Neural progenitor cell (in vitro differentiated cells): ENCODE results near the gene FHOD3. TPM values are rescaled to one million over a fixed set of nuclear protein-coding genes. Genes with fewer than 3 reads are reported as not detected.

Experiments used
- DNase-seq: peaks from one replicate; pipeline ENCODE4 v3.0.0-alpha.2; 2016; ENCODE audit warnings: low spot score
- H2AFZ ChIP-seq: fragments of 200-600 bp; sonication (generic); replicated peaks from 2 replicates; pipeline ENCODE4 v1.6.1; 2016; ENCODE audit warnings: antibody characterized with exemption
- H3F3A ChIP-seq: fragments of 200-600 bp; sonication (generic); 2 replicates; pipeline ENCODE4 v1.6.1; 2016; ENCODE audit warnings: antibody characterized with exemption, low read depth
- H3K27ac ChIP-seq: fragments of 200-600 bp; sonication (generic); 2 replicates; pipeline ENCODE4 v1.5.1; 2016; ENCODE audit warnings: mild to moderate bottlenecking
- H3K27me3 ChIP-seq: fragments of 200-600 bp; sonication (generic); 2 replicates; pipeline ENCODE4 v1.6.1; 2016; ENCODE audit warnings: mild to moderate bottlenecking, moderate library complexity
- H3K36me3 ChIP-seq: fragments of 200-600 bp; sonication (generic); 2 replicates; pipeline ENCODE4 v1.5.1; 2016
- H3K4me1 ChIP-seq: fragments of 200-600 bp; sonication (generic); 2 replicates; pipeline ENCODE4 v1.6.1; 2016; ENCODE audit warnings: mixed run types
- H3K4me2 ChIP-seq: fragments of 200-600 bp; sonication (generic); 2 replicates; pipeline ENCODE4 v1.6.1; 2016
- H3K4me3 ChIP-seq: fragments of 200-600 bp; sonication (generic); 2 replicates; pipeline ENCODE4 v1.5.1; 2016
- H3K79me2 ChIP-seq: fragments of 200-600 bp; sonication (generic); 2 replicates; pipeline ENCODE4 v1.6.1; 2016; ENCODE audit warnings: low read depth
- H3K9ac ChIP-seq: fragments of 200-600 bp; sonication (generic); 2 replicates; pipeline ENCODE4 v1.6.1; 2016
- H3K9me3 ChIP-seq: fragments of 200-600 bp; sonication (generic); 2 replicates; pipeline ENCODE4 v1.5.1; 2016; ENCODE audit warnings: low read depth
- H4K20me1 ChIP-seq: fragments of 200-600 bp; sonication (generic); 2 replicates; pipeline ENCODE4 v1.6.1; 2016; ENCODE audit warnings: low read depth
- H3K27ac Mint-ChIP-seq: 3 replicates; pipeline ENCODE4 v1.8.0; 2021; ENCODE audit warnings: mixed read lengths
- H3K27me3 Mint-ChIP-seq: 2 replicates; pipeline ENCODE4 v1.8.0; 2022; ENCODE audit warnings: low read depth, mild to moderate bottlenecking, inconsistent platforms, moderate library complexity, mixed read lengths; ENCODE audit not compliant: insufficient read depth
- H3K36me3 Mint-ChIP-seq: 3 replicates; pipeline ENCODE4 v1.8.0; 2021; ENCODE audit warnings: mixed read lengths
- H3K4me1 Mint-ChIP-seq: 3 replicates; pipeline ENCODE4 v1.8.0; 2021; ENCODE audit warnings: mixed read lengths
- H3K4me3 Mint-ChIP-seq: 3 replicates; pipeline ENCODE4 v1.8.0; 2021; ENCODE audit warnings: mild to moderate bottlenecking, moderate library complexity, mixed read lengths
- H3K9me3 Mint-ChIP-seq: 3 replicates; pipeline ENCODE4 v1.8.0; 2020; ENCODE audit warnings: mixed read lengths
- EZH2 ChIP-seq: fragments of 200-600 bp; sonication (generic); IDR thresholded peaks from 2 replicates; pipeline ENCODE4 v1.6.1; 2017; ENCODE audit warnings: antibody characterized with exemption, mild to moderate bottlenecking, moderate library complexity
- EZH2phosphoT487 ChIP-seq: fragments of 200-600 bp; sonication (generic); IDR thresholded peaks from 2 replicates; pipeline ENCODE4 v1.6.1; 2017; ENCODE audit warnings: antibody characterized with exemption
- total RNA-seq: library from RNA; depleted of rRNA; stranded (reverse); fragments of >200 nt; gene quantifications from 2 replicates; pipeline ENCODE4 v1.2.3, GENCODE V29; 2015; ENCODE audit warnings: low replicate concordance
- TF ChIP-seq, protein P1 (sequence below): fragments of 200-600 bp; sonication (generic); IDR thresholded peaks from 2 replicates; pipeline ENCODE4 v1.5.1; 2017; ENCODE audit warnings: antibody characterized with exemption, mild to moderate bottlenecking

FHOD3 gene
- total RNA-seq, 1 donor from 2014 or later = 69.7 TPM

- peaks cover 12% of the 10 kb centered on the region for H3K9me3 ChIP-seq
- H2AFZ ChIP-seq = no peak overlapping the region
- H3K27me3 ChIP-seq = no peaks in the 10 kb centered on the region
- peaks cover 2% of the 10 kb centered on the region for H3K27me3 Mint-ChIP-seq
- H3K4me3 Mint-ChIP-seq = no peak overlapping the region
- H3K27ac Mint-ChIP-seq = no peak overlapping the region
- no peak for DNase-seq
- peaks cover 100% of the 10 kb centered on the region for H3K79me2 ChIP-seq
- peaks cover 7% of the 10 kb centered on the region for H3F3A ChIP-seq
- H3K36me3 Mint-ChIP-seq = peaks cover 30% of the 10 kb centered on the region
- no peaks in the 10 kb centered on the region for H3K4me1 Mint-ChIP-seq
- TF ChIP-seq EZH2 = no peak
- no peak for TF ChIP-seq EZH2phosphoT487
- TF ChIP-seq, protein P1, sequence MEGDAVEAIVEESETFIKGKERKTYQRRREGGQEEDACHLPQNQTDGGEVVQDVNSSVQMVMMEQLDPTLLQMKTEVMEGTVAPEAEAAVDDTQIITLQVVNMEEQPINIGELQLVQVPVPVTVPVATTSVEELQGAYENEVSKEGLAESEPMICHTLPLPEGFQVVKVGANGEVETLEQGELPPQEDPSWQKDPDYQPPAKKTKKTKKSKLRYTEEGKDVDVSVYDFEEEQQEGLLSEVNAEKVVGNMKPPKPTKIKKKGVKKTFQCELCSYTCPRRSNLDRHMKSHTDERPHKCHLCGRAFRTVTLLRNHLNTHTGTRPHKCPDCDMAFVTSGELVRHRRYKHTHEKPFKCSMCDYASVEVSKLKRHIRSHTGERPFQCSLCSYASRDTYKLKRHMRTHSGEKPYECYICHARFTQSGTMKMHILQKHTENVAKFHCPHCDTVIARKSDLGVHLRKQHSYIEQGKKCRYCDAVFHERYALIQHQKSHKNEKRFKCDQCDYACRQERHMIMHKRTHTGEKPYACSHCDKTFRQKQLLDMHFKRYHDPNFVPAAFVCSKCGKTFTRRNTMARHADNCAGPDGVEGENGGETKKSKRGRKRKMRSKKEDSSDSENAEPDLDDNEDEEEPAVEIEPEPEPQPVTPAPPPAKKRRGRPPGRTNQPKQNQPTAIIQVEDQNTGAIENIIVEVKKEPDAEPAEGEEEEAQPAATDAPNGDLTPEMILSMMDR = no peak
- no peak overlapping the region for H3K4me3 ChIP-seq
- H3K36me3 ChIP-seq = peaks cover 5% of the 10 kb centered on the region
- peaks cover 15% of the 10 kb centered on the region for H3K4me1 ChIP-seq
- peaks cover 56% of the 10 kb centered on the region for H4K20me1 ChIP-seq
- no peak overlapping the region for H3K27ac ChIP-seq
- H3K9ac ChIP-seq = no peak overlapping the region
- peaks cover 24% of the 10 kb centered on the region for H3K9me3 Mint-ChIP-seq
- no peak overlapping the region for H3K4me2 ChIP-seq
Measured at GRCh38 chr18:36322734-36323133, 25.2 kb downstream of the FHOD3 start.

DNA sequence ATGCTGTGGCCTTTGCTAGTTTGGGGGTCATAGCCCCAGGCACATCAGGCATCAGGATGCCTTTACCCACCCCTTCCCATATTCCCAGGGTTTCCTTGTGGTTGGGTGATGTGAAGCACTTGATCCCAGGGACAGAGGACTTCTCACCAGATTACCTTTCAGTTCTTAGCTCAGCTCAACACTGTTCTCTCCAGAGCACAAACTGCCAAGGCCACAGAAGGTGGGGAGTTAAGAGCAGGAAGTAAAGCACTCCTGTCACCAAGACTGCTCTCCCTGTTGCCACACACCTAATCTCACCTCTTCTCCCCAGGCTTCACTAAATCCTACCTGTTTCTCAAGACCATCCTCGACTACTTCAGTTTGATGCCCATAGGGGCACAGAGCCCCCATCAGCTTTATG lies 25.9 kb downstream of the FHOD3 start:
- peaks cover 2% of the 10 kb centered on the region for H3K27me3 Mint-ChIP-seq
- H3K4me2 ChIP-seq = no peak overlapping the region
- no peaks in the 10 kb centered on the region for H3K4me1 Mint-ChIP-seq
- H3K27ac Mint-ChIP-seq = no peak overlapping the region
- peaks cover 22% of the 10 kb centered on the region for H3K9me3 Mint-ChIP-seq
- H3K4me3 Mint-ChIP-seq = no peak overlapping the region
- peaks cover 100% of the 10 kb centered on the region for H3K79me2 ChIP-seq
- peaks cover 29% of the 10 kb centered on the region for H3K36me3 Mint-ChIP-seq
- H3K27ac ChIP-seq = no peak overlapping the region
- no peak for DNase-seq
- peaks cover 15% of the 10 kb centered on the region for H3K4me1 ChIP-seq
- no peak overlapping the region for H2AFZ ChIP-seq
- peaks cover 63% of the 10 kb centered on the region for H4K20me1 ChIP-seq
- H3K9ac ChIP-seq = no peak overlapping the region
- H3K4me3 ChIP-seq = no peak overlapping the region
- peaks cover 5% of the 10 kb centered on the region for H3K36me3 ChIP-seq
- H3F3A ChIP-seq = peaks cover under 1% of the 10 kb centered on the region
- no peaks in the 10 kb centered on the region for H3K27me3 ChIP-seq
- TF ChIP-seq, protein P1 = no peak
- TF ChIP-seq EZH2phosphoT487 = no peak
- TF ChIP-seq EZH2 = no peak
- H3K9me3 ChIP-seq = peaks cover 5% of the 10 kb centered on the region

DNA sequence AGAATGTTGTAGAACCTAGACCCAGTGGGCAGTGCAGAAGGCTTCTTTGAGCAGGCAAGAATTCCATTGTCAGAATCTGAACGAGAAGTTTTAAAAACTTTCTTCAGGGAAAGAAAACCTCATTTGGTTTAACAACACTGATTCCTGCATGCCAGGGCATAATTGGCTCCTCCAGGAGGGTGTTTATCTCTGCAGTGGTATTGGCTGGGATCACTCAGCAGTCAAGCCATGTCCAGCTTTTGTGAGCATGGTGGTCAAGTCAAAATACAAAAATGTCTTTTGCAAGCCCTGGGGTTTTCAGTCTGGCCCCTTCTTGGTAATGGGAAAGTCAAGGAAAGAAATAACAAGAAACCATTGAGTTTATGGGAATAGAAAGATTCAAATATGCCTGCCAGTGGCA lies 28.3 kb downstream of the FHOD3 start:
- Histone ChIP-seq H3K27me3 (no peaks in the 10 kb centered on the region), H3K36me3 (no peaks in the 10 kb centered on the region), H3F3A (no peaks in the 10 kb centered on the region), H4K20me1 (peaks cover 87% of the 10 kb centered on the region), H3K4me1 (peaks cover 26% of the 10 kb centered on the region), H2AFZ (no peak overlapping the region), H3K9ac (no peak overlapping the region), H3K9me3 (no peaks in the 10 kb centered on the region), H3K4me3 (no peak overlapping the region), H3K4me2 (no peak overlapping the region), H3K27ac (peak overlapping the region; percentile 21), H3K79me2 (peaks cover 100% of the 10 kb centered on the region)
- TF ChIP-seq EZH2 (no peak), EZH2phosphoT487 (no peak)
- TF ChIP-seq, protein P1 = no peak
- peaks cover 7% of the 10 kb centered on the region for H3K9me3 Mint-ChIP-seq
- no peak overlapping the region for H3K4me3 Mint-ChIP-seq
- H3K4me1 Mint-ChIP-seq = peaks cover 14% of the 10 kb centered on the region
- no peak overlapping the region for H3K27ac Mint-ChIP-seq
- H3K27me3 Mint-ChIP-seq = peaks cover 2% of the 10 kb centered on the region
- H3K36me3 Mint-ChIP-seq = peaks cover 25% of the 10 kb centered on the region
- DNase-seq = no peak
